GM12865 (cell line): ENCODE data around the gene COIL.
A peak's percentile ranks its signal among the peaks of the same experiment; 100 is the strongest.

Source experiments
- DNase-seq: peaks from one replicate; pipeline ENCODE4 v3.0.0; 2010; ENCODE audit warnings: low read depth
- H3K4me3 ChIP-seq: 2 replicates; pipeline ENCODE4 v1.5.1; 2011; ENCODE audit warnings: mild to moderate bottlenecking, low read depth, low read length, control low read depth
- TF ChIP-seq, protein P1 (sequence below): IDR thresholded peaks from 2 replicates; pipeline ENCODE4 v1.5.1; 2011; ENCODE audit warnings: low read length, control low read depth, low read depth, inconsistent platforms; ENCODE audit not compliant: insufficient read depth; ENCODE audit errors: missing control alignments

The COIL gene

DNA sequence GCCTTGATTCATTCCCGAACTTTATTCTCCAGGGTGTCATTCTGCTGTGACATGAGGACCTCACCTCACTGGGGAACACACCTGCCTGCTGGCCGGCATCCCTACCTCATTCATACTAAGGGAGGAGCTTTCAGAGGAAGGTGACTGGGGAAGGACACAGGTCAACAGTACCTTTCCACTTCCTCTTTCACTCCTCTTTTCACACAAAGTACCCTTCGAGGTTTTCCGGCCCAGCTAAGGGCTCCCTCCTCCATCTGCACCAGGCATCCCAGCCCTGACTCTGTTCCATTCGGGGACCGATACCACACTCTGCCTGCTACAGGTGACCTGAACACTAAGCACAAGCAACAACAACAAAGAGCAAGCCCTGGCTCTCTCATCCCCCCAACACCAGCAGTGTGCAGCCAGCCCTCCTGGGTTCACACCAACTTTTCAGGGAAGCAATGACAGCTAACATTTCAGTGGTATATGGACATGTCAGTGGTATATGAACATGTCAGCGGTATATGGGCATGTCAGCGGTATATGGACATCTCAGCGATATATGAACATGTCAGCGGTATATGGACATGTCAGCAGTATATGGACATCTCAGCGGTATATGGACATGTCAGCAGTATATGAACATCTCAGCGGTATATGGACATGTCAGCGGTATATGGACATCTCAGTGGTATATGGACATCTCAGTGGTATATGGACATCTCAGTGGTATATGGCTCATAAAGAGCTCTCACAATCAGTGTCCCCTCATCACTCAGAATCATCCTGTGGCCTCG, 63.0 kb downstream of the COIL start:
- peak; percentile 39 for DNase-seq
- TF ChIP-seq, protein P1, sequence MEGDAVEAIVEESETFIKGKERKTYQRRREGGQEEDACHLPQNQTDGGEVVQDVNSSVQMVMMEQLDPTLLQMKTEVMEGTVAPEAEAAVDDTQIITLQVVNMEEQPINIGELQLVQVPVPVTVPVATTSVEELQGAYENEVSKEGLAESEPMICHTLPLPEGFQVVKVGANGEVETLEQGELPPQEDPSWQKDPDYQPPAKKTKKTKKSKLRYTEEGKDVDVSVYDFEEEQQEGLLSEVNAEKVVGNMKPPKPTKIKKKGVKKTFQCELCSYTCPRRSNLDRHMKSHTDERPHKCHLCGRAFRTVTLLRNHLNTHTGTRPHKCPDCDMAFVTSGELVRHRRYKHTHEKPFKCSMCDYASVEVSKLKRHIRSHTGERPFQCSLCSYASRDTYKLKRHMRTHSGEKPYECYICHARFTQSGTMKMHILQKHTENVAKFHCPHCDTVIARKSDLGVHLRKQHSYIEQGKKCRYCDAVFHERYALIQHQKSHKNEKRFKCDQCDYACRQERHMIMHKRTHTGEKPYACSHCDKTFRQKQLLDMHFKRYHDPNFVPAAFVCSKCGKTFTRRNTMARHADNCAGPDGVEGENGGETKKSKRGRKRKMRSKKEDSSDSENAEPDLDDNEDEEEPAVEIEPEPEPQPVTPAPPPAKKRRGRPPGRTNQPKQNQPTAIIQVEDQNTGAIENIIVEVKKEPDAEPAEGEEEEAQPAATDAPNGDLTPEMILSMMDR, result no peak
- no peak overlapping the region for H3K4me3 ChIP-seq

DNA sequence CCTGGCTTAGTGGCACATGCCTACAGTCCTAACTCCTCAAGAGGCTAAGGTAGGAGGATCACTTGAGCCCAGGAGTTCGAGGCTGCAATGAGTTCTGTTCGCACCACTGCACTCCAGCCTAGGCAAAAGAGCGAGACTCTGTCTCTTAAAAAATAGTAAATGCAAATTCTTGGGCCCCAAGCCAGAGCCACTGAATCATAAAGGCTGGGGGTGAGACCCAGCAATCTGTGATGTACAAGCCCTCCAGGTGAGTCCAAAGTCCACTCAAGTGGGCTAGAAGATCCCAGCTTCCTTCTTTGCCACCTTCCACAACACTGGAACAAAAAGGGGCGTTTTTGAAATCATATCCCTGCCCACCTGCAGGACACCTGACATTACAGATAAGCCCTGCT, 63.9 kb downstream of the COIL start:
- TF ChIP-seq, protein P1, result no peak
- DNase-seq, result no peak
- H3K4me3 ChIP-seq, result no peak overlapping the region

DNA sequence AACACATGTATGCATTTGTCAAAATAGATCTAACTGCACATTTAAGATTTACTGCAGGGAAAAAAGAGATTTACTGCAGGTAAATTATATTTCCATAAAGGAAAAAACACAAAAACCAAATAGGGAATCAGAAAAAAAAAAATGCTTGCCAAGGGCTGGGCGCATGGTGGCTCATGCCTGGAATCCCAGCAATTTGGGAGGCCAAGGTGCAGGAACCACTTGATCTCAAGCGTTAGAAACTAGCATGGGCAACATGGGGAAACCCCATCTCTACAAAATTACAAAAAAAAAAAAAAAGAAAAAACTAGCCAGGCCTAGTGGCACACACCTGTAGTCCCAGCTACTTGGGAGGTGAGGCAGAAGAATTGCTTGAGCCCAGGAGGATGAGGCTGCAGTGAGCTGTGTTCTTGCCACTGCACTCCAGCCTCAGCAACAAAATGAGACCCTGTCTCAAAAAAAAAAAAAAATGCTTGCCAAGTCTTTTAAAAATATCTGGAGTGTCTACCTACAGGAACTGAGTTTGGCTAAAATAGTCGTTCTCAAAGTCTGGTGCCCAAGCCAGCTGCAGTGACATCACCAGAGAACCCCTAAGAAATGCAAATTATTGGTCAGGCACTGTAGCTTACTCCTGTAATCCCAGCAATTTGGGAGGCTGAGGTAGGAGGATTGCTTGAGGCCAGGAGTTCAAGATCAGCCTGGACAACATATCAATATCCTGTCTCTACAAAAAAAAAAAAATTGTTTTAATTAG, 64.5 kb downstream of the COIL start:
- no peak for DNase-seq
- TF ChIP-seq, protein P1, result no peak

DNA sequence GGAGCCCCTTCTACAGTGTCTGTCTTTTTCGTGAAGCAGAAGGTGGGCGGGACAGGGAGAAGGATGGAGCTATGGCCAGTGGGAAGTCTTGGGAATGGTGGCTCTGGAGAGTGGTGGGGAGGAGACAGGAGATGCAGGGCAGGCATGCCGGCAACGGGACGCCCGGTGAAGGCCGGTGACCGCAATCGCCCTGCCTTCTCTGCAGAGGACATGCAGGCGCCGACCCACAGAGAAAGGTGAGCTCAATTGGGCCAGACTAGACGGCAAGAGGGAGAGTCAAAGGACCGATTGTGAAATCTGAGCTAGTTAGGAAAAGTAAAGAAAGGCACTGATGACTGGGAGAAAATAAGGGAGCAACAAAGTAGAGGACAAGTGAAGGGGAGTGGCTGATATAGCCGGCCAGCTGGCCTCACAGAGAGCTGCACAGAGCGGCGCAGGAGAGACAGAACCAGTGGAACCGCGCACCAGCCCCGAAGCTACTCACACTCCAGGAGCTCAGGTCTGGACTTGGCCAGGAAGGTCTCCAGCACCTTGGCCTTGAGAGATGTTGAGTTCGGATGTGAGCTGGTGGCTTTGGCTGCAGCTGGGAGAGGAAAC, 65.9 kb downstream of the COIL start:
- no peak overlapping the region for H3K4me3 ChIP-seq
- TF ChIP-seq, protein P1, result no peak
- DNase-seq, result no peak

More for the DNA sequence above, 64.5 kb downstream of the COIL start:
- H3K4me3 ChIP-seq, result no peak overlapping the region

DNA sequence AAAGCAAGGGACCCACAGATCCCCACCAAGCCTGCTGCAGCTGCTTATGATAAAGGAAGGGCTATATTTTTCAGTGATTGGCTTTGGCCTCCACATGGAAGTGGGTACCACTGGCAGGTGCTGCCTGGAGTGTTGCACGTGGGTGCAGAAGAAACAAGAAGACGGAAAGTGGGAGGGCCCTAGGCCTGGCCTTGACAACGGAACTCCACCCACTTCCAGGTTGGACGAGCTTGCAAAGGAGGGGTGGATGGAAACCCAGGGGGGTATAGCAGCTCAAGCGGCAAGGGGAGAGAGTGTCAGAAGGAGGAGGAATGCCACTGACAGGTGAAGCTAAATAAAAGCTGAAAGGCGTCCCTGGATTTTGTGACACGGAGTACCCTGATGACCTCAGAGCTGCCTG, 67.3 kb downstream of the COIL start:
- TF ChIP-seq, protein P1, result no peak
- H3K4me3 ChIP-seq, result no peak overlapping the region
- no peak for DNase-seq

DNA sequence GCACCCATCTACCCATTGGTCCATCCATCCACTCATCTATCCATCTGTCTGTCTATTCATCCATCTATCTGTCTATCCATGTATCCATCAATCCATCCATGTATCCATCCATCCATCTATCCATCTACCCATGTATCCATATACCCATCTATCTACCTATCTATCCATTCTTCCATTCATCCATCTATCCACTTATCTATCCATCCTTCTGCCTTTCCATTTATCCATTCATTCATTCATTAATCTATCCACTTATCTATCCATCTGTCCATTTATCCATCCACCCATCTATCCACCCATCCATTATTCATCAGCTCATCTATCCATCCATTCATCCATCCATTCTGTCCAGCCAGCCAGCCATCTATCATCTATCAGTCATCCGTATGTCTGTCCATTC, 68.5 kb downstream of the COIL start:
- TF ChIP-seq, protein P1, result no peak
- H3K4me3 ChIP-seq, result no peak overlapping the region
- no peak for DNase-seq
